Central memory CD4-positive, alpha-beta T cell (primary cell): ENCODE results near the gene C1QBP.
"Not testable (repeated sequence)": the region's sequence is repeated elsewhere in the genome, so short reads cannot be mapped to it uniquely, and the experiment has no call there.

Source experiments
- DNase-seq: peaks from one replicate; pipeline ENCODE4 v3.0.0; 2022
- total RNA-seq, 3 experiments: gene quantifications; one replicate each; lab custom pipeline; 2026; lab: John Stamatoyannopoulos, UW

Gene C1QBP, protein sequence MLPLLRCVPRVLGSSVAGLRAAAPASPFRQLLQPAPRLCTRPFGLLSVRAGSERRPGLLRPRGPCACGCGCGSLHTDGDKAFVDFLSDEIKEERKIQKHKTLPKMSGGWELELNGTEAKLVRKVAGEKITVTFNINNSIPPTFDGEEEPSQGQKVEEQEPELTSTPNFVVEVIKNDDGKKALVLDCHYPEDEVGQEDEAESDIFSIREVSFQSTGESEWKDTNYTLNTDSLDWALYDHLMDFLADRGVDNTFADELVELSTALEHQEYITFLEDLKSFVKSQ
- 39.2 to 424 (median 88.4) reads per million in 3 experiments for total RNA-seq

DNA sequence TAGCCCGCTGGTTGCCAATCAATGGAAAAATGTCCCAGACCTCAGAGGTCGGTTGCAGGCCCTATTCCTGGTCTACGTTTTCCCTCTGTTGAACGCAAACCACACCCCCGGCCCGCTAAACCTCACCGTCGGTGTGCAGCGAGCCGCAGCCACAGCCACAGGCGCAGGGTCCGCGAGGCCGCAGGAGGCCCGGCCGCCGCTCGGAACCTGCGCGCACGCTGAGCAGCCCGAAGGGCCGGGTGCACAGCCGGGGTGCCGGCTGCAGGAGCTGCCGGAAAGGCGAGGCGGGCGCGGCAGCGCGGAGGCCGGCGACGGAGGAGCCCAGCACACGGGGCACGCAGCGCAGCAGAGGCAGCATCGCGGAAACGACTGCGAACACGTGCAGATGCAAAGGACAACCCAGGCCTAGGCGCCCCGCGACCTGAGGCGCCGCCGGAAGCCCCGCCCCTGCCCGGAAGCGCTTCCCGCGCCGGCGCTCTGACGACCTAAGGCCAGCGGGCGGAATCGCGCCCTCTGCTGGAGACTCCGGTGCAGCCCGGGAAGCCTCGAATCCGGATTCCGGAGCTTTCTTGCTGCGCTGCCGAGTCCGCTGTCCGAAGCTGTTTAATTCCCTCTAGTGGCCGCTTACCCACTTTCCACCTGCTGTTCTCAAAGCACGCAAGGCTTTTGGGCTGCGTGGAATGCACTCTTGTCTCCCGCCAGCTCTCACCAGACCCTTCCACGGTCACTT, at the start of gene C1QBP:
TSS of gene C1QBP (minus strand) at position 440 of the 730 bp plus-strand sequence. CDS start at position 358, 82 bp downstream.
- DNase-seq: peak; percentile 89

DNA sequence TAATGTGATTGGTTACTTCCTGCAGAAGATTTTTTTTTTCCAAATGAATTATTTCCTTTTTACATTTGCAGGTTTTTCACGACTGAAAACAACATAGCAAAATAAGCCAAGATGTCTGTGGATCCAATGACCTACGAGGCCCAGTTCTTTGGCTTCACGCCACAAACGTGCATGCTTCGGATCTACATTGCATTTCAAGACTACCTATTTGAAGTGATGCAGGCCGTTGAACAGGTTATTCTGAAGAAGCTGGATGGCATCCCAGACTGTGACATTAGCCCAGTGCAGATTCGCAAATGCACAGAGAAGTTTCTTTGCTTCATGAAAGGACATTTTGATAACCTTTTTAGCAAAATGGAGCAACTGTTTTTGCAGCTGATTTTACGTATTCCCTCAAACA, 49.8 kb upstream of the C1QBP start:
- no peak for DNase-seq

DNA sequence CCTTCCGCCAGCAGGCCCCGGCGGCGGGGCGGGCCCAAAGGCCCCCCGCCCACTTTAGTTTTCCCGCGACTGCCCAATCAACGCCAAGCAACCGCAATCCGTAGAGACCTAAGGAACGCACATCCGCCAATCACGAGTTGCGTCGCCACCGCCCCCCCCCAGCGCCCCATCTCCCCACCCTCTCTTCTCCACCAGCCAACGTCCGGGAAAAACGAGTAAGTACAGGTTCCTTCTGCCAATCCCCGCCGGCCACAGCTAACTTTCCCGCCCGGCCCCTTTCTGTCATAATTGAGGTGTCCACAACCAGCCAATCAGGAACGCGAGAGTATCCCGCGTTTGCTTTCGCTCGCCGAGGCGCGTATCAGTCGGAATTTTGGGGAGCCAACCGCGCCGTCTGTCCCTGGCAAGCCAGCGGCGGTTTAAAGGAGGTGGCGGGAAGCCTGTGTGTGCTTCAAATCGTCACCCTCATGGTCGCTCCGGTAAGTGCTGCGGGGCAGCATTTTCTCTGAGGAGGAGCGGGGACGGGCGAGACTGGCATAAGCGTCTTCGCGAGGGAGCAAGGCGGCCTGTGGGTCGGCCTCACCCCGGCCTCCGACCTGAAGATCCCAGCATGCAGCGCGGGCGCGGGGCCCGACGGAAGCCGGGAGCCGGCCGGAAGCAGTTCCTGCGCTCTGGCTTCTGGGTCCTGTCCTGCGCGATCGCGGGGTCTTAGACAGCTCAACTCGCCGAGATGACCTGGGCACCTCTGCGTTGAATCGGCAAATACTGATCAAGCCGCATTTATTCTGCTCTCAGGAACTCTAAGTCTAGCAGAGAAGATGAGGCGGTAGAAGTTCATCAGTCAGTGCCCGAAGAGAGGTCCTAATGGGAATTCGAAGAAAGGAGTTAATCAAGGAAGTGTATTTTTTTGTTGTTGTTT, 47.5 kb upstream of the C1QBP start, which contains the start of gene MIS12:
TSS of gene MIS12 (plus strand) at position 361 of the 919 bp plus-strand sequence. CDS start 2,297 bp downstream, outside the sequence.
- DNase-seq: peak; percentile 99

DNA sequence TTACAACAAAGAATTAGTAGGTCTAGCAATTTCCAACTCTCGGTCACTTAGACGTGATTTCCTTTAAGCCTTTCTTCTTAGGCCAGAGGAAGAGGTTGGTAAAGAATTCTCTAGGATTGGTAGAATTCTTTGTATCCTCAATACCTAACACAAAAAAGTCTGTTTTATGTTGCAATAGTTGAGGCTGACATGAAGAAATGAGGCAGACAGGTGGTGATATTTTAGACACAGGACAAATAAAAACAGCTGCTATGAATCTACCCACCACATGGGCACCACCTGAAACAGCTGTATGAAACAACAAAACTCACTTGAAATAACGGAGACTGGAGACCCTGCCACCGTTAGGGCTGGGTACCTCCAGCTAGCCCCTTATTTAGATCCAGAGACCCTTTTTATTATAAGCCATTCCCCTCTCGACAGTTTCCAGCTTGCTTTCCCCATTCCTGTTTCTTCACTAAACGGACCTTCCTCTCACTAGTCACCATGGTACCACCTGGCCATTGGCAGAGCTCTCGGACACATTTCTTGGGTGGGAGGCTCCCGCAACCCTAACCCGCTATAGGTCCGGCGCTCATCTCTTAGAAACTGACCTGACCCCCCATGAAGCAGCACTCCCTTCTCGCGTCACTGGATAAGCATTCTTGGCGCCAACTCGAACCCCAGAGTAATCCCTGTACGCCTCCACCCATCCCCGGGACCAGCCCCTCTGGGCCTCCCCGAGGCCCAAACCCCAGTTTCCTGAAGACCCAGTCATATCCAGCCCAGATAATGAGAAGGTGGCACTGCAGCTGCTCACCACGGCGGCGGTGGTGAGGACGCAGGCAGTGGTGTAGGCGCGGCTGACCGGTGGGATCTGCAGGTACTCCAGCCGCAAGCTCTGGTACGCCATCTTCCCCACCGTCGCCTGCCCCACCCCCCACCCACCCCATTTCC, 46.6 kb upstream of the C1QBP start, which contains the start of gene DERL2:
TSS of gene DERL2 (minus strand) at position 909 of the 936 bp plus-strand sequence. CDS start at position 892, 17 bp downstream.
- no peak for DNase-seq

DNA sequence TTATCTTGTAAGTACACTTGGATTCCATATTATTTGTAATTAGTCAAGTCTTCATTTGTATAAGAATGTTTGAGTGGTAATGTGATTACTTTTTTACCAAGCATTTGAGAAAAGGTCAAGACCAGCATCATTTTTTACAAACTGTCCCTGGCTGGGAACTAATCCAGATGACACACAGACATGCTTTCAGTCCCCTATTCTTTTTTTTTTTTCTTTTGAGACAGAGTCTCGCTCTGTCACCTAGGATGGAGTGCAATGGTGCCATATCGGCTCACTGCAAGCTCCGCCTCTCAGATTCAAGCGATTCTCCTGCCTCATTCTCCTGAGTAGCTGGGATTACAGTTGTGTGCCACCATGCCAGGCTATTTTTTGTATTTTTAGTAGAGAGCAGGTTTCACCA, 42.5 kb upstream of the C1QBP start:
- DNase-seq: no peak

DNA sequence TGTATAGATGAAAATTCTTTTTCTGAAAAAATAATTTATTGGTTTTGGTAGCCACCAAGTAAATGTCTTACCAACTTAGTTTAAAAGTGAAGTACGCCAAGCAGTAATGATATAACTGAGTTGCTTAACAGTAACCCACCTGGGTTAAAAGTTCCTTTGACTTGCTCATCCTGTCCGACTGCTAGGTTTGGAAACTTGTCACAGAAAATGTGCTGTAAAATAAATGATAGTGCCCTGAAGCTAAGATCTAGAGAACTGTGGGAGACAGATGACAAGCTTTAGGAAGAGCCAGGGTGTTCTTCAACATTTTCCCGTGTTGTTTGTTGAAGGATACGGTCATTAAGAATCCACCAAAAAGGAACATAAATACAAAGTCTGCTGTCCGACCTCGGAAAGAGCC, 42.0 kb upstream of the C1QBP start:
- no peak for DNase-seq

DNA sequence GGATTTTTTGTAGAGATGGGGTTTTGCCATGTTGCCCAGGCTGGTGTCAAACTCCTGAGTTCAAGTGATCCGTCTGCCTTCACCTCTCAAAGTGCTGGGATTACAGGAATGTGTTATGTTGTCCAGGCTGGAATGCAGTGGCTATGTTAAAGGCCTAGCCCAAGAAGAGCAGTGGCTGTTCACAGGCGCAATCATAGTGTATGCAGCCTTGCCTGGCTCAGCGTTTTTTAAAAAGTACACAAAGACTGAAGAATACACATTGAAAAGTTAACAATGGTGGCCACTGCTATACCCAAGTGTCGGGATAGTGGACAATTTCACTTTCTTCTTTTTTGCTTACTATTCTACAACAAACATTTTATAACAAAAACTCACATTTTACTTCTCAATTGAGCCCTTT, 40.0 kb upstream of the C1QBP start:
- no peak for DNase-seq

DNA sequence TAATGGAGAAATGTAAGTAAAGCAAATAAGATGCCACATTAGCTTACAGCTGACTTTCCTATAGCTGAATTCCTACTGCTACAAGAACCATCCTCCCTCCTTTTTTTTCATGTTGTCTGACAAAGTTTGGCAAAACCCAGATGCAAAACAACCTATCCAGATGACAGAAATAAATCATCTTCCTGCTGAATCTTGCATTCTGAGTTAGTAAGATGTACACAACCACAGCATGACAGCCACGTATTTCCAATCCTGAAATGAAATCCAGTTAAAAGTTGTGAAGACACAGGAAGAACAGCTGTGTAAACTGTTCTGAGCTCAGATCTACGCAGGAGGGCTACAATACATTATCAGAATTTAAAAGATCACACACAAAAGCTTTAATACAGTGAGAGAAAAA, 35.0 kb upstream of the C1QBP start:
- DNase-seq: no peak

DNA sequence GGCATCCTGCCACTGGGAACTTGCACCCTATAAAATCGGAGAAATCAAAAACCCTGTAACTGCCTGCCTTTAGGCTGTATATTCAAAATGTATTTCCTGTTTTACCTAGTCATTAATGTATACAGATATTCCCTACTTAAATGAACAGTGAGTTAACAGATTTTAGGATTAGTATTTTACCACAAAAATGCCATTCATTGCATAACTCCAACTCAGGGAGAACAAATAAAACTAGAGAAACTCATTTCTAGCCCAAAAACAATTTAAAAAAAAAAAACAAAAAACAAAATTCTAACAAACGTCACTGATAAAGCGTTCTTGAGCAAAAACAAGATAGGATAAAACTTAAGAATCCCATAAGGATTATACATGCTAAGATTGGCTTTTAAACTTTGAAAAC, 33.6 kb upstream of the C1QBP start:
- no peak for DNase-seq

DNA sequence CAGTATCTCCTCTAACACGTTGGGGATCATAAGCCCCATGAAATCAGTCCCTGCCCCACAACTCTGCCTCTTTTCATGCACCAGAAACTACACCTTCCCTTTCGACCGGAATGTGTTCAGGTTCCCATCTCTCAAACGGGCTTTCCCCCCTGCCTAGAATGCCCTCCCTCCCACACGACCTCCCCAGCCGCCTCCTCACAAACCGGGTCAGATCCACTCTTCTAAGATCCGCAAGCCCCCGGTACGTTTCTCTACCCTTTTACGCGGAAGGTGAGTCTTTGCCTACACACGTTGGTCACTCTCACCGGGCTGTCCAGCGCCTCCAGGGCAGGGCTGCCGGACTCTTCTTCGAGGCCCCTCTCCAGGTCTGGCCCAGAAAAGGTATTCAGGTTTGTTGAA, 29.1 kb upstream of the C1QBP start:
- no peak for DNase-seq

DNA sequence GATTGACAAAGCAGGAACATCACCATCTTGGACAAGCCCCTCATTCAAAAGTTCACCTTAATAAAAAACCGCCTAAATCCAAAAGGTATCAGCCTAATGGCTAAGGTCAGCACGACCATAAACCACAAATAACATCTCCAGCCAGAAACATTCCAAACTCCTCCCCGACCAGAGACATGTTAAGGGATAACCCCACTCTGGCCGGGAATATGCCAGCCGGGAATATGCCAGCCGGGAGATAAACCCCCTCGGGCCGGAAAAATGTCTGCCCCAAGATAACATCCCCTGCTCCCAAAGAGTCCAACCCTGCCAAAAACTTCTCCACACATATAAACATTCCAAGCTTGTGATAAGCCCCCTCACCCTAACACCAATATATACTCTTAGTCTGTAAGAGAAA, 28.5 kb upstream of the C1QBP start:
- no peak for DNase-seq

DNA sequence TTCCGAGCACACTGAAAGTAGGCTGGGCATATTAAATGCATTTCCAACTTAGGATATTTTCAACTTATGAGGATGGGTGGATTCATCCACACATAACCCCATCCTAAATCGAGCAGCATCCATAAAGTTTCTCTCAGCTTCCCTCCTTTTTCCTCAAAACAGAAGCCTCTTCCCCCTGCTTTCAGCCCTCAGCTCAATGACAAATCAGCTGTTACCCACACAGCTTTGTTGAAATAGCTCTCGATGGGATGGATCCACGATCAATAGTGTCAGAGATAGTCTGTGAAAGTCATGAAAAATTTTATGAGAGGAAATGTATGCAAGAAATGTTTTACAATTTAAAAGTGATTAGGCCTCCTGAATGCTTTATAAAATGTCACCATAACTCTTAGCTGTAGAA, 27.3 kb upstream of the C1QBP start:
- no peak for DNase-seq

DNA sequence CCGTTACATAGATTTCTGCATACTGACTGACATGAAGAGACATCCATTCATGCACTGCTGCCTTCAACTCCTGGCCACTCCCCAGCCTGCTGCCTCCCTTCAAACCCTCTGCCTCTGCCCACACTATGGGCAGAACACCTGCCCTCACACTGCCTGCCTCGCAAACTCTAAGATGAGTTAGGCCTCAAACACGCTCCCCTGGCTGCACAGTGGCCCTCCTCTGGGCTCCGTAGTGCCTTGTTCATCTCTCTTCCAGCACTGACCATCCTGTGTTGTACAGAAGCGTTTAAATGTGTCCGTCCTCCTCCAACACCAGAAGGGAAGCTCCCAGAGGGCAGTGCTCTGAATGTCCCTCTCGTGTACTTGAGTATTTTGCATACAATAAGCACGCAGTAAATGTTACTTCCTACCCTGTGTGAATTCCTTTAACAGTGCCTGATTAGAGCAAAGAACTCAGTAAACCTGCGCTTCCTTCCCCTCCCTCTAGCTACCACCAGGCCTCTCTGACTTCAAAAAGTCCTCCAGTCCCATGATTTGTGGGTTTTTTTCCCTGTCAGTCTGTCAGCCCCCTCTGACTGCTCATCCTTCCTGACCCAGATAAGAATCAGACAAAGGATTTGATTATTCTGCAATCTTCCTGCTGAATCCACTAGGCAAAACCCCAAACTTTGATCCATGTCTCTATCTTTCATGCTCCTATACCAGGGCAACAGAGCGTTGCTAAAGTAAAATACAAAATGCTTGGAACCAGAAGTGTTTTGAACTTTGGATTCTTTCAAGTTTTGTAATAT, 26.0 kb upstream of the C1QBP start:
- no peak for DNase-seq

DNA sequence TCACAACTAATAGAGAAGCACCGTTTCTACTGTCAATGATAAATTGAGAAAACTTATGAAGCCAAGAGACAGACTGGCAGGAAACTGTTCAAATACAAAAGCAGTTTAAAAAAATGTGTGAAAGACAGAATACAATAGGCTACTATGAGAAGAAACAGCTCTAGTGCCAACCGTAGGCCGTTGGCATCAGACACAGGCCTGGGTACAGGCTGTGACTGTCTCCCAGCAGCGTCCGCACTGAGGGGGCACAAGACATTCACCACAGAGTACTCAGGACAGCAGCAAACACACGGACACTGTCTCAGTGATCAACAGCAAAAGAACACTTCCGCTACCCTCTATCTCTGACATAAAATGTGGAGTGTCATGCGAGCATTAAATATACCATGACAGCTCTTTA, 7.8 kb upstream of the C1QBP start:
- DNase-seq: no peak

DNA sequence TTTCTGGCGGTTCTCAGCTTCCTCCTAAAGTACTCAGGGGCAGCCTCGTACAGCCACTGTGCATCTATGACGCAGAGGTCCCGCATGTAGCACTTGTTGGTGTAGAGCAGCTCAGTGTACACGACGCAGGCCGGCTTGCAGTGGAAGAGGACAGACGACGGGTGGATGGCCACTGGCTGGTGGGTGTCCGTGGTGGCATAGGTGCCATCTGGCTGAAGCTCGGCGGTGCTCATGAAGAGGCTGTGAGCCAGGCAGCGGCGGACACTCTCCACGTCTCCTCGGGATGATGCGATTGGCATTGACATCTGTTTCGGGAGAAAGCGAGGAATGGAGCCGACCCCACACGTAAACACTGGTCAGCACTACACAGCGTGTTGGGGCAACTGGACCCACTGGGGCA, 5.3 kb upstream of the C1QBP start:
- no peak for DNase-seq

DNA sequence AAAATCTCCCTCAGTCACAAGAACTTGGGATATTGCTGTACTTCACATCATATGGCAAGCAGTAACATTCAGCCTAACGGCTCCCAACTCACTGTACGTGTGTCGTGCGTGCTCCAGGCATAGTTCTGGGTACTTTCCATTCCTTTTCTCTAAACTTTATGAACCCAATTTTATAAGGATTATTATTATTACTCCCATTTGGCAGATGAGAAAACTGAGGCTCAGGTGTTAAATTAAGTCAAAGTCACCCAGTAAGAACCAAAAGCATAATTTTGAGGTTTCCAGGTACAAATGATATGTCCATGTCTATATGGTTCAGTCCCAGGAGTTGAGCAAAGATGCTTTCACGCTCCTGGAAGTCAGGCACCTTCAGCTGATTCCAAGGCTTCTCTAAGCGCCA, 4.8 kb upstream of the C1QBP start:
- no peak for DNase-seq

DNA sequence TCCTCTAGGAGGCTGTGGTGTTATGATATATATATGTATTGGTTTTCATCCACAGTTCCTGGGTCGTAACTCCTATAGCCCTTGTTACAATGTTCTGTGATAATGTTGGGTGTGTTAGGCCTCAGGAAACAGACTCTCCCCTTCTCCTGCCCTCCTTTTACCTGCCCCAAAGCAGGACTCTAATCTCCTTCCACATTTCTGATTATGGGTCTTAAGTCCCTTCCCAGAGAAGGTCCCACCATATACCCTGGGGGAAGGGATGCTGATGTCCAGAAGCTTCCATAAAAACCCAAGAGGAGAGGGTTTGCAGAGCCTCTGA, 450 bp upstream of the C1QBP start:
- no peak for DNase-seq

DNA sequence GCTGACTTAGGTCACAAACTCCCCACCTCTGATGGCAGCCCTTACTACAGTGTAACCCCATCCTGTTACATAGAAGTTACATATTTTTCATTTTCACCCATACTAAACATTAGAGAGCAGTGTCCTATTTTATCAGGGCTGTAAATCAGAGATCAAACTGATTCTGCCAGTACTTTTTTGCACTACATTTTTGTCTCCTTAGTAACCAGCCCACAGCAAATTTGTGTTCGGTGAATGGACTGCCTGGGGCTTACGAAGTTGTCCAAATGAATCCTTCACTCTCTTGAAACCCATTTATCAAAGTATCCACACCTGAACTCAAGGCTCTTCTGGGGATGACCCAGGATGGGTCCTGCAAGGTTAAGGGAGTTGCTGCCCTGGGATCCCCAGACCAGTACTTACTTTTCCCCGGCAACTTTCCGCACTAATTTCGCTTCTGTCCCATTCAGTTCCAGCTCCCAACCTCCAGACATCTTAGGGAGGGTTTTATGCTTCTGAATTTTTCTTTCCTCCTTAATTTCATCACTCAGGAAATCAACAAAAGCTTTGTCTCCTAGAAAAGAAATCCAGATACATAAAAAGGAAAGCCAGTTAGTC, 1.1 kb downstream of the C1QBP start:
- DNase-seq: peak; percentile 18

DNA sequence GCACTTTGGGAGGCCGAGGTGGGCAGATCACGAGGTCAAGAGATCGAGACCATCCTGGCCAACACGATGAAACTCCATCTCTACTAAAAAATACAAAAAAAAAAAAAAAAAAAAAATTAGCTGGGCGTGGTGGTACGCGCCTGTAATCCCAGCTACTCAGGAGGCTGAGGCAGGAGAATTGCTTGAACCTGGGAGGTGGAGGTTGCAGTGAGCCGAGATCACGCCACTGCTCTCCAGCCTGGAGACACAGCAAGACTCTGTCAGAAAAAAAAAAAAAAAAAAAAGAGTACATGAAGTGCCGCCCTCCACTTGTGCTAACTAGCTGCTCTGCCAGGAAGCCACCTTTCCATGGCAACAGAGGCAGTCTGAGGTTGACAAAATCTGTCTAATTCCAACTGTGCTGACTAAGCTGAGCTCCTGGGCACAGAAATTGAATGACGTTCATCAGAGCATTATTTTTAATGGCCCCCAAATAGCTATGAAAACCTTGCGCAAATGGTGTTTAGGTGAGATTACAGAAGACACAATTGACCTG, 3.1 kb downstream of the C1QBP start:
- not testable (repeated sequence) for DNase-seq

DNA sequence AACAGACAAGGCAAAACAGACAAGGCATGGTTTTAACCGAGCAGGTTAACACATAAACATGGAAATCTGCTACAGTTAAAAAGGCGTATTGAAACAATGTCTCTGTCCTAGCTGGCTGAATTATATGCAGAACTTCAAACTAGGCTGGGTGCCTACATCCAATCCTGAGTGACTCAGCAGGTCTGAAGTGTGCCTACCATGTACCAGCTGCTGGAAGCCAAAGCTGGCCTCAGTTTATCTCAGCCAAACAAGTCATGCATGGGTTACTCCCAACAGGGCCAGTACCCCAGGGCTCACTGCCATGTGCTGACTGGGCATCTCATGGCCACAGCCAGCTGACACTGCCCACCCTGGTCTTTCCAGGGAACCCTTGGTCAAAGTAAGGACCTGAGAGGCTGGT, 4.0 kb downstream of the C1QBP start:
- DNase-seq: no peak
